HG02763 (cell line): ENCODE measurements around the gene CNN2.

Experiments used
- ATAC-seq: cut with Tn5 transposase; IDR thresholded peaks from one replicate; pipeline ENCODE4 v1.9.1; 2021; ENCODE audit warnings: mild to moderate bottlenecking, moderate library complexity; ENCODE audit not compliant: unreplicated experiment

CNN2 gene

DNA sequence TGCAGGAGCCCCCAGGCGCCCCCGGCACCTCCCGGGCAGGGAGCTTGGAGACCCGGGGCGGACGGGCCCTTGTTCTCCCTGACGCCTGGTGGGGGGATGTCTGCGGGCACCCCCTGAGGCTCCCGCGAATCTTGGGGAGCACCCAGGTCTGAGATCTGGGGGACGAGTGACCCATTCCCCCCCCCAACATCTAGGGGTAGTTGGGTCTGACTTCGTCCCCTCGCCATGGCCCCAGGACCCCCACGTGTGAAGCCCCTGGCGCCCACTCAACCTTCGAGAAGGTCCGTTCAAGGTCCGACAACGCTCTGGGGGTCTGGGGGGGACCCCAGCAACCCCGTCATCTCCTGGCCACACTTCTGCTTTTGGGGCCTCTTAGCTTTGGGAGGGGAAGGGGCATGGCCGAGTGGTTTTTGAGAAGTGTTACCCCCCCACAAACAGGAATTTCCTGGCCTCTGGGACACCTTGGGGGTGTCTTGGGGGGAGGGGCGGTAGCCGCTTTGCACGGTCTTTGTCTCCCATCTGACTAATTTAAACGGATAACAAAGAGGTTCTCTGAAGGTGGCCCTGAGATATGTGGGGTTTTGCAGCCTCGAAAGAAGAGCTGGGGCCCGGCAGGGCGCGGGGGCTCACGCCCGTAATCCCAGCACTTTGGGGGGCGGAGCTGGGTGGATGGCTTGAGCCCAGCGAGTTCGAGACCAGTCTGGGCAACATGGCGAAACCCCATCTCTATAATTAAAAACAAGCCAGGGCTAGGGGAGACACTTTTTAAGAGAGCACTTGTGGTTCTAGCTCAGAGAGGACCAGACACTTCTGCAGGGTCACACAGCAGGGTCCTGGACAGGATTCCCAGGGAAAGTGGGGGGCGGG, 608 bp downstream of the CNN2 start:
- no peak for ATAC-seq

DNA sequence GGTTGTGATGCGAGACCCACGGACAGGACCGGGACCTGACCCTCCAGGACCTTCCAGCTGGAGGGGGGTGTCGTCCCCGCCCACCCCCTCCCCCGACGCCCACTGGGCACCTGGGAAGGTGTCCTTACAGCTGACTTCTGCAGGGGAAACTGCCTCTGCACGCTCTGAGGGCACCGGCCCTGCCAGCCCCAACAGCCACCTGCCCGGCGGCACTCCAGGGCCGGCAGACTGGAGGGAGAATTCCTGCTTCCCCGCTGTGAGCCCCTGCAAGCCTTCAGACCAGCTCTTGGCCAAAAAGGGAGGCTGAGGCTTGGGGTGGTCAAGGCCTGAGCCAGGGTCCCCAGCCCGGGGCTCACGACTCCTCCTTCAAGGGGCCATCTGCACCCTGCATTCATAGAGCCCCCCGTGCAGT, 1.2 kb downstream of the CNN2 start:
- ATAC-seq = no peak

DNA sequence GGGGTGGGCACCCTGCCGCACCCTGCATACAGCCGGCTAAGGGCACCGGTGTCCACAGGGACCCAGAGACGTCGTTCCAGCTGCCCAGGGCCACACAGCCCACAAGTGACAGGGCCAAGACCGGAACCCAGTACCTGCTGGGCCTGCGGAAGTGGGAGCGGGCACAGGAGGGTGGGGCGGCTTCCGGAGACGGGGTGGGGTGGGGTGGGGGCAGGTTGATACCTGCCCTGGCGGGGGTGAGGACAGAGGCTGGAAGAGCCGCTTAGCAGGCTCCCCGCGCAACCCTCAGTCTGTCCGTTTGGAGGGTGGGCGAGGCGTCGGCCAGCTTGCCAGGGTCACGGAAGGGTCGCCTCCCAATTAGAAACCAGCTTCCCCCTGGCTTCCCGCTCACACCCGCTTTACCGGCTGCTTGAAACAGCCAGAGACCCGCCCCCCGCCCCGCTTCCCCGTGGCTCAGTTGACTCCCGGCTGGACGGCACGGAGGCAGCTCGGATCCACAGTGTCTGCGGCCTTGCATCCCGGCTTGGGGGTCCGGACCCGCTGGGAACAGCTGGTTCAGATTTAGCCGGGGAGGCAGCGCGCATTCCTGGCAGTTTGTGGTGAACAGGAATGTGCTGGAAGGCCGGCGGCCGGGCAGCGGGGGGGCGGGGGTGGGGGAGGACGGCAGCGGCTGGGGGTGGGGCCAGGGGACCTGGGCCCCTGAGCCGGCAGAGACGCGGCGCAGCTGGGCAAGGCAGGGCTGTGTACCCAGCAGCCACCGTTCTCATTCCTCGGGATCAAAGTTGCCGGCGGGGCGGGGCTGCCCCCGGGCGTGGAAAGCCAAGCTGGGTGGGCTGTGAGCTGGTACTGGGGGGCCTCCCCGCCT, 1.9 kb downstream of the CNN2 start:
- no peak for ATAC-seq

DNA sequence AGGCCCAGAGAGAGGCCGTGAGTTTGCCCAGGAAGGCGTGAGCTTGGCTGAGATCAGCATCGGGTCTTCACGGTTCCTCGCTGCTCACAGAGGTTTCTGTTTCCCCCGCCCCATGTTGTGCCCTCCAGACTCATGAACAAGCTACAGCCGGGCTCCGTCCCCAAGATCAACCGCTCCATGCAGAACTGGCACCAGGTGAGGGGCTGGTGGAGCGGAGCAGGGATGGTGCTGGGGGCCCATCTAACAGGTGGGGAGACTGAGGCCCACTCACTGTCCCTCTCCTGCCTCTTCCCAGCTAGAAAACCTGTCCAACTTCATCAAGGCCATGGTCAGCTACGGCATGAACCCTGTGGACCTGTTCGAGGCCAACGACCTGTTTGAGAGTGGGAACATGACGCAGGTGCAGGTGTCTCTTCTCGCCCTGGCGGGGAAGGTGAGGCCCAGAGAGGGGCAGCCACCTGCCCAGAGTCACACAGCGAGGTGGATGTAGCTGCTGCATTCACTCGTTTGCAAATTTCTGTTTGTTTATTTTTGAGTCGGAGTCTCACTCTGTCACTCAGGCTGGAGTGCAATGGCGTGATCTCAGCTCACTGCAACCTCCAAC, 6.0 kb downstream of the CNN2 start:
- no peak for ATAC-seq

DNA sequence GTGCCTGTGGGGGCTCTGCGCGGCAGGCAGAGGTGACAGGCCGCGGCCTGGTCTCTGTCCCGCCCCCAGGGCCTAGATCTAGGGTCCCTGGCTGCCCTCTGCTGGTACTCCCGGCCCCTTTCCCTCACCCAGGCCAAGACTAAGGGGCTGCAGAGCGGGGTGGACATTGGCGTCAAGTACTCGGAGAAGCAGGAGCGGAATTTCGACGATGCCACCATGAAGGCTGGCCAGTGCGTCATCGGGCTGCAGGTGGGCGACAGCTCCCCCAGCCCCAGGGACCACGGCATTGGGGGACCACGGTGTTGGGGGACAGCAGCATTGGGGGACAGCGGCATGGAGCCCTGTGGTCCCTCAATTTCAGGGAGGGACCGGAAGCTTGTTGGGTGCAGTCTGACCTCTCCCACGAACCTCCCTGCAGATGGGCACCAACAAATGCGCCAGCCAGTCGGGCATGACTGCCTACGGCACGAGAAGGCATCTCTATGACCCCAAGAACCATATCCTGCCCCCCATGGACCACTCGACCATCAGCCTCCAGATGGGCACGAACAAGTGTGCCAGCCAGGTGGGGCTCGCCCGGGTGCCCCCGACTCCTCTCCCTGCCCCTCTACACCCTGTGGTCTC, 9.7 kb downstream of the CNN2 start:
- no peak for ATAC-seq

DNA sequence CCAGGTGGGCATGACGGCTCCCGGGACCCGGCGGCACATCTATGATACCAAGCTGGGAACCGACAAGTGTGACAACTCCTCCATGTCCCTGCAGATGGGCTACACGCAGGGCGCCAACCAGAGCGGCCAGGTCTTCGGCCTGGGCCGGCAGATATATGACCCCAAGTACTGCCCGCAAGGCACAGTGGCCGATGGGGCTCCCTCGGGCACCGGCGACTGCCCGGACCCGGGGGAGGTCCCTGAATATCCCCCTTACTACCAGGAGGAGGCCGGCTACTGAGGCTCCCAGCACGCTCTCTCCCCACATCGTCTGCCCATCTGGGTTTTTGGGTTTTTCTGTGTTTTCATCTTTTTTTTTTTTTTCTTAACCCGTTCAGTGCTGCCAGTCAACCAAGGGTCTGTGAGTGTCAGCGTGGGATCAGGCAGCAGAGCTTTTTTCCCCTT, 11.2 kb downstream of the CNN2 start:
- ATAC-seq = no peak

DNA sequence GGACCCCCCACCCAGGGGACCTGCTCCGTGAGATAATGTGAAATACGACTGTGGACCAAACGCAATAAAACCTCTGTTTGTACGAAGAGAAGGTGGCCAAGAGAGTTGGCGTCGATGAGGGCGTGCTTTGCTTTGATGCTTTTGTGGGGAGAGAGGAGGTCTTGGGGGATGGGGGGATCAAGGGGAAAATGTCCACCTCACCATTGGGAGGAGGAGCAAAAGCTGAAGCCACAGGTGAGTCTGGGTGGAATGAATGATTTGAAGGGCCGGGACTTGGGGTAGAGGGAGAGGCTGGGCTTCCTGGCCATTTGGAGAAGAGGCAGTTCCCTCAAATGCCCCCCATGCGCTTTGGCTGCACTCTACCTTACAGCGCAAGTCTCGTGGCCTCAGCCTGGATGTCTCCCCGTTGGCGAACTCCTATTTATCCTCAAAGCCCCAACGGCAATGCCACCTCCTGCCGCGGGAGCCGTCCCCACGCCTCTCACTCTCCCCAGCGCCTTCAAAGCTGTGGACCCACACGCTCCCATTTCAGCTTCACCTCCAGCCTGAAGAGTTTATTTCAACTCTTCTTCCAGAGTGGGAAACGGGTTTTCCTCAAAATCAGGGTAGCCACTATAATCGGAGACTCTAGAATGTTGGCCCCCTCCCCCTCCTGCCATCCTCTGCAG, 12.7 kb downstream of the CNN2 start:
- ATAC-seq = no peak

DNA sequence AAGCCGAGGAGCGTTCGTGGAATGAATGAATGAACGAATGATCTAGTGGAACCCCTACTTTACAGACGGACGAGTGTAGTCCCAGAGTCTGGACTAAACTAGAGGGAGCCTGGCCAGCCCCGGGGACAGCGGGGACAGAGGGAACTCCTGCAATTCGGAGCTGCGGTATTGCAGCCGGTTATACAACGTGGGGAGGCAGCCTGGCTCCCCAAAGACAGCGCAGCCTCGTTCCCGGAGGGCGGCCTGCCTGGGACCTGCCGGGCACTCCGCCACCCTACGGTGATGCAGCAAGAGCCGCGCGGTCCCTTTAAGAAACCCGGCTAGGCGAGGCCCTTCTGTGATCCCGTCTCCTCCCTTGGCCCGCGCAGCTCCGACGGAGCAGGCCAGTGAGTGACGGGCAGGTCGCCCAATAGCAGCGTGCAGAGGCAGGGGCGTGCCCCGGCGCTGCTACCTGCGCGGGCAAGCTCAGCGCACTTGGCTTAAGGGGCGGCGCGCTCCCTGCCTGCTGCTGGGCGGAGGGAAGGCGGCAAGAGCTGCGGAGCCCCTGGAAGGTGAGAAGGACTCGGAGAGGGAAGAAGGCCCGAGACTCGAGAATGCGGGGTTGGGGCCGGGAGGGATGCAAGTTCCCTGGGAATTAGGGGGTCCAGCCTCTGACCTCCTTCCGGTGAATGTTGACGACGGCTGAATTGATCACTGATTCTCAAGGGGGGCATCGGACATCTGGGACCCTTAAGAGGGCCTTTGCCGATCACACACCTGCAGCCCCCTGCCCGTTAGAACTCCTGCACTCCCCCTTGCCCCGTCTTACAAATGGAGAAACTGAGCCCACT, 13.5 kb downstream of the CNN2 start, which contains the start of gene ABCA7:
Gene ABCA7 (plus strand): TSS at position 462 of the 830 bp plus-strand sequence. CDS start 1,255 bp downstream, outside the sequence.
- peak; percentile 69 for ATAC-seq

DNA sequence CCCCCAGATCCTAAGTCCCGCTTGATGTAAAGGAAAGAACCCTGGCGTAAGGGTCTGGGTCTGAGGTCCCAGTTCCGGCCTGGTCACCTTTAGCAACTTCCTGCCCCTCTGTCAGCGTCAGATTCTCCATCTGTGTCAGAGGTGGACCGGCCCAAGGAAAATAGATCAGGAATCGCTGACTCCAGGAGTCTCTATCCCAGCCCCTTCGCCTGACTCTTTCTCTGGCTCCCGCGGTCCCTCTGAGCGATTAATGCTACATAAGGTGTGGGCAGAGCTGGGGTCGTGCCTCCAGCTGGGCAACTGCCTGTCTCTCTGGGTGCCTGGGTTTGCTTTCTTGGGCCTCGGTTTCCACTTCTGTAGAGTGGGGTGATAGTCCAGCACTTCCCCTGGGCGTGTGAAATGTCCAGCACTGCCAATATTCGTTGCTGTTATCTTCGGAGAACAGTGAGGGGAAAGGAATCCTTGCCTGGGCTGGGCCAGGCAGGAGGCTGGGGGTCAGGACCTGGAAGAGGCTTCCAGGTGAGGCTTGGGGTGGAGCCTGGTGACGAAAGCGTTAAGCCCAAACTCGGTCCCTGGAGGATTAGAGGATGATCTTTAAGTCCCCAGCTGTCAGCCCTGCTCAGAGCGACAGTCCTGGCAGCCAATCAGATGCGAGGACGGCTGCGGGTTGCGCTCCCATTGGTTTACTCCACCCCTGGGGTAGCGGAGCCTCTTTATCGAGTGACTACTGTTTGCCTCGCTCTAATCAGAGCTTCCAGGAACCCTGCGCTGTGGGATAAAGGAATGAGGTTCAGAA, 14.3 kb downstream of the CNN2 start:
- ATAC-seq = peak; percentile 43

DNA sequence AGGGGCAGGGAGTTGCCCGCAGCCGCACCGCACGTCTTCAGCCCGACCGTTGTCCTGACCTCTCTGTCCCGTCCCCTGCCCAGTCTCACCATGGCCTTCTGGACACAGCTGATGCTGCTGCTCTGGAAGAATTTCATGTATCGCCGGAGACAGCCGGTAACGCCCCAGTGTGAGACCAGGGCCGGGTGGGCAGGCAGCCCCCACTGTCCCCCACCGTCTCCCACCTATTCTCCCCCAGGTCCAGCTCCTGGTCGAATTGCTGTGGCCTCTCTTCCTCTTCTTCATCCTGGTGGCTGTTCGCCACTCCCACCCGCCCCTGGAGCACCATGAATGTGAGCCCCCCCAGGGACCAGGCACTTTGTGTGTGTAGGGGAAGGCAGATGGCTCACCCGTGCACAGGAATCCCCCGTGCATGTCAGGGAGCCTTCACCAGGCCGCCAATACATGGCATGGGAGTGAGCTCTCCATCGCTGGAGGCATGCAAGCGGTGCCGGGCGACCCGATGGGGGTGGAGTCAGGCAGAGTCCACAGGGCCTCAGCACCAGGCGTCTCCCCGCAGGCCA, 14.9 kb downstream of the CNN2 start:
- no peak for ATAC-seq

DNA sequence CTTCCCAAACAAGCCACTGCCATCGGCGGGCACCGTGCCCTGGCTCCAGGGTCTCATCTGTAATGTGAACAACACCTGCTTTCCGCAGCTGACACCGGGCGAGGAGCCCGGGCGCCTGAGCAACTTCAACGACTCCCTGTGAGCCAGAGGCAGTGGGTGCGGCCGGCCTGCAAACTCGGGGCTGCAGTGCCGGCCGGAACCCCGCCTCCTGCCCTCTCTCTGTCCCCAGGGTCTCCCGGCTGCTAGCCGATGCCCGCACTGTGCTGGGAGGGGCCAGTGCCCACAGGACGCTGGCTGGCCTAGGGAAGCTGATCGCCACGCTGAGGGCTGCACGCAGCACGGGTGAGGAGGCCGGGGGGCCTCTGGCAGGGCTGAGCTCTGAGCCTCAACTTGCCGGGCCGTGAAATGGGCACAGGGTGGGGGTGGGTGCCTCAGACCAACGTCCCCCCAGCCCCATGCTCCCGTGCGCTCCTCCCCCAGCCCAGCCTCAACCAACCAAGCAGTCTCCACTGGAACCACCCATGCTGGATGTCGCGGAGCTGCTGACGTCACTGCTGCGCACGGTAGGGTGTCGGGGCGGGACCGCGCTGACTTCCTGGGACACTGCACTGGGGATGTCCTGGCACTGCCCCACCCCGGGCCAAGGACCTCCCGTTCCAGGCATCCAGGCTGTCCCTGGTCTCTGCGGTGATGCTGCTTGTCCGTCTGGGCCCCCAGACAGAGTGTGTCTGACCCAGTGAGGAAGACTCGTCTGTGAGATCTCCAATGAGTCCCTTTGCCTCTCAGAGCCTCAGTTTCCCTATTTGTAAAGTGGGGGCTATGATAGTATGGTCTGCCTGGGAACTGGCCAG, 15.7 kb downstream of the CNN2 start:
- ATAC-seq = no peak

DNA sequence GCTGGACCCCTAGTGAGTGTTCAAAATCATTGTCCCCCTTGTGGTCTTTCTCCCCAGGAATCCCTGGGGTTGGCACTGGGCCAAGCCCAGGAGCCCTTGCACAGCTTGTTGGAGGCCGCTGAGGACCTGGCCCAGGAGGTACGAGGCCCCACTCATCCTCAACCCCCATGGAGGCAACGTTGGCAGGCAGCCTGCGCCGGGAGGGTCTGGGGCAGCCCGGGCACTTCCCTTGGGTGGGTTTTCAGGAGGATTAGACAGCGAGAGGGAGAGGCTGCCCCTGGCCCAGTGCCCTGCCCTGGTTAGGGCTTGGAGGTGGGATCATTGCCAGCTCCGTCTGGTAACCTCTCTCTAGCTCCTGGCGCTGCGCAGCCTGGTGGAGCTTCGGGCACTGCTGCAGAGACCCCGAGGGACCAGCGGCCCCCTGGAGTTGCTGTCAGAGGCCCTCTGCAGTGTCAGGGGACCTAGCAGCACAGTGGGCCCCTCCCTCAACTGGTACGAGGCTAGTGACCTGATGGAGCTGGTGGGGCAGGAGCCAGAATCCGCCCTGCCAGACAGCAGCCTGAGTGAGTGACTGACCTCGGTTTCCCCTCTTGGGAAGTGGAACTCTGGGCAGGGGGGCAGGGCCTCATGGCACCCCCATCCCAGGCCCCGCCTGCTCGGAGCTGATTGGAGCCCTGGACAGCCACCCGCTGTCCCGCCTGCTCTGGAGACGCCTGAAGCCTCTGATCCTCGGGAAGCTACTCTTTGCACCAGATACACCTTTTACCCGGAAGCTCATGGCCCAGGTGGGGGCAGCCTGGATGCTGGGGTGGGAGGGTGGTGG, 16.5 kb downstream of the CNN2 start:
- no peak for ATAC-seq

DNA sequence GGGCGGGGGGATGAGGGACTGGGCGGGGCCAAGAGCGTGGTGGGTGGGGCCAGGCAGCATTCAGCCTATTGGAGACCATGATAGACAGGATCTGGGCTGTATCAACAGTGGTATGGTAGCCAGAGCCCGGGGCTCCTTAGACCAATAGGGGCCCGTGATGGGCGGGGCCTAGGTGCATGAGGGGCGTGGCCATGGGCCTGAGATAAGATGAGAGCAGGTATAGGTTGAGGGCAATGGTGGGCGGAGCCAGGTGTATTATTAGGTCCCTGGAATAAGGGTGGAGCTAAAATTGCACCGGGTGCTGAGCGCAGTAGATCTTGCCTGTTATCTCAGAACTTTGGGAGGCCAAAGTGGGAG, 18.8 kb downstream of the CNN2 start:
- no peak for ATAC-seq

DNA sequence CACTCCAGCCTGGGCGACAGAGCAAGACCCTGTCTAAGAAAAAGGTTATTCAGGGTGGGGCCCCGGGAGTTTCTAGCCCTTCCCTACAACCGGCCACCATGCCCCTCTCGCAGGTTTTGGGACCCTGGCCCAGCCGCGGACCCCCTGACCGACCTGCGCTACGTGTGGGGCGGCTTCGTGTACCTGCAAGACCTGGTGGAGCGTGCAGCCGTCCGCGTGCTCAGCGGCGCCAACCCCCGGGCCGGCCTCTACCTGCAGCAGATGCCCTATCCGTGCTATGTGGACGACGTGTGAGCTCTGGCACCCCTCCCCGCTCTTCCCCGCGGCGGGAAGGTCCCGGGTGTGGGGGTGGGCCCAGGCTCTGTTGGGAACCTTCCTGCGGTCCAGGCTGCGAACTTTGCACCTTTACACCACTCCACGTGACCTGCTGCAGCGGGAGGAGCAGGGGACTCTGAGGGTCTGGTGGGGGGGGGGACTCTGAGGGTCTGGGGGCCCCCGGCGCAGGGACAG, 19.8 kb downstream of the CNN2 start:
- no peak for ATAC-seq

DNA sequence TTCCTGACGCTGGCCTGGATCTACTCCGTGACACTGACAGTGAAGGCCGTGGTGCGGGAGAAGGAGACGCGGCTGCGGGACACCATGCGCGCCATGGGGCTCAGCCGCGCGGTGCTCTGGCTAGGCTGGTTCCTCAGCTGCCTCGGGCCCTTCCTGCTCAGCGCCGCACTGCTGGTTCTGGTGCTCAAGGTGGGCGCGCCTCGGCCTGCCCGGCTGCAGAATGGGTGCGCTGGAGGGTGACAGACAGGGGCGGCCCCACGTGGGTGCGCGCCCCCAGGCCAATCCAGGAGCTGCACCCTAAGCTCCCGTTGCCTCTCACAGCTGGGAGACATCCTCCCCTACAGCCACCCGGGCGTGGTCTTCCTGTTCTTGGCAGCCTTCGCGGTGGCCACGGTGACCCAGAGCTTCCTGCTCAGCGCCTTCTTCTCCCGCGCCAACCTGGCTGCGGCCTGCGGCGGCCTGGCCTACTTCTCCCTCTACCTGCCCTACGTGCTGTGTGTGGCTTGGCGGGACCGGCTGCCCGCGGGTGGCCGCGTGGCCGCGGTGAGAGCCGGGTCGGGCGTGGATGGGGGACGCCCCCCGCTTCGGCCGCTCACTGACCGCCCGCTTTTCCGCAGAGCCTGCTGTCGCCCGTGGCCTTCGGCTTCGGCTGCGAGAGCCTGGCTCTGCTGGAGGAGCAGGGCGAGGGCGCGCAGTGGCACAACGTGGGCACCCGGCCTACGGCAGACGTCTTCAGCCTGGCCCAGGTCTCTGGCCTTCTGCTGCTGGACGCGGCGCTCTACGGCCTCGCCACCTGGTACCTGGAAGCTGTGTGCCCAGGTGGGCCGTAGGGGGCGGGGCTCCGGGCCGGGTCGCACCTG, 20.7 kb downstream of the CNN2 start:
- ATAC-seq = no peak
